ENCODE results near the gene KATNAL1. TPM values are rescaled to one million over a fixed set of nuclear protein-coding genes. Genes with fewer than 3 reads are reported as not detected.
A peak's percentile ranks its signal among the peaks of the same experiment; 100 is the strongest.

KATNAL1 gene
- total RNA-seq, 1 experiment from 2014 or later = 11.2 TPM

DNA sequence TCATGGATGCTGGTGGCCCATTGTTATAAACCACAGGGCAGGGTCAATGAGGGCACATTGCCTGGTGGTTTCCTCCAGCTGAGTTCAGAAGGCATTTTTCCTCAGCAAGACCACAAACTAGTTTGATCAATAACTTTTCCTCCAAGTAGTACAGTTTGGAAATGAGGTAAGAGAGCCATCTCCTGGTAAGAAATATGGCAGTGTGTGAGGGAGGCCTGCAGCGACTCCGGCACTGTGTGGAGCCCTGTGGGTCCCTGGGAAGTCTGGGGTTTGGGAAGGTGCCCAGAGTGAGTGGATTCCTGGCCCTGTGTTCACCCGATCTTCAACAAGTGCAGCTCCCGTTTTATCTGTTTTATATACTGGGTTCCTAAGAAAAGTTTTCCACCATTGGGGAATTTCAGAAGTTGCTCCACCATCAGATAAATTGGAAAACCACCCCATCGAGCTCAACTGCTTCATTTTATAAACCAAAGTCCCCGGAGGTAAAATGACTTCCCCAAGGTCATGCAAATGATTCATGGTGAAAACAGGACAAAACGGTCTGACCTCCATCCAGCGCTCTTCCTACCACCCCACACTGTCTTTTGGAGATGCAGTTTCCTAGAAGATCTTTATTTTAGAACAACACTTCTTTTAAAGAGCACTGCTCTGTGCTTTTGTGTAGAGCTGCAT lies 148.4 kb downstream of the KATNAL1 start:
- Histone ChIP-seq H4K91ac (ENCODE audit: insufficient read length, low read depth, low read length) (no peak overlapping the region), H2BK12ac (ENCODE audit: insufficient read length, low read depth, low read length) (no peak overlapping the region), H3K79me1 (ENCODE audit: insufficient read depth, low read depth, low read length, poor library complexity, severe bottlenecking) (no peaks in the 10 kb centered on the region), H3K4me2 (ENCODE audit: insufficient read depth, insufficient read length, low read length) (no peak overlapping the region), H4K20me1 (ENCODE audit: control insufficient read depth, insufficient read depth, insufficient read length) (no peaks in the 10 kb centered on the region), H3K9ac (ENCODE audit: extremely low read depth, insufficient read length, low read length) (no peak overlapping the region), H2AFZ (ENCODE audit: low read length) (no peak overlapping the region), H3K4me1 (ENCODE audit: insufficient read depth, low read length) (peaks cover 4% of the 10 kb centered on the region; the same call in 1 of the 2 replicates), H3K23me2 (ENCODE audit: insufficient read length, low read depth, low read length, poor library complexity, severe bottlenecking) (no peaks in the 10 kb centered on the region), H3K27me3 (ENCODE audit: insufficient read depth, low read length) (no peaks in the 10 kb centered on the region), H3K9me3 (ENCODE audit: control insufficient read depth, low read depth, low read length) (no peaks in the 10 kb centered on the region), H3K18ac (ENCODE audit: insufficient read length, low read depth, low read length) (no peak overlapping the region), H3K14ac (ENCODE audit: insufficient read depth, low read length) (no peak overlapping the region), H3K27ac (ENCODE audit: insufficient read length, low read depth, low read length) (no peak overlapping the region), H3T11ph (ENCODE audit: low read length) (no peak overlapping the region), H3K79me2 (ENCODE audit: insufficient read depth, low read length) (no peaks in the 10 kb centered on the region), H3K4ac (ENCODE audit: low read depth, low read length) (no peak overlapping the region), H2BK15ac (ENCODE audit: low read depth, low read length) (no peak overlapping the region), H2BK120ac (ENCODE audit: low read depth, low read length, poor library complexity, severe bottlenecking) (no peak overlapping the region), H3K23ac (ENCODE audit: insufficient read length, low read depth, low read length) (no peak overlapping the region), H2BK20ac (ENCODE audit: low read depth, low read length, poor library complexity, severe bottlenecking) (no peak overlapping the region), H2BK5ac (ENCODE audit: insufficient read length, low read length) (no peak overlapping the region), H4K5ac (ENCODE audit: insufficient read length, low read depth, low read length) (no peak overlapping the region), H3K56ac (ENCODE audit: insufficient read length, low read depth, low read length) (no peak overlapping the region), H4K8ac (replicated peaks; ENCODE audit: insufficient read length, low read depth, low read length) (no peak overlapping the region), H2AK5ac (ENCODE audit: insufficient read length, low read length) (no peak overlapping the region)
- peaks cover 16 to 23% of the 10 kb centered on the region in 2 experiments for H3K4me1 Mint-ChIP-seq
- TF ChIP-seq, protein P1, sequence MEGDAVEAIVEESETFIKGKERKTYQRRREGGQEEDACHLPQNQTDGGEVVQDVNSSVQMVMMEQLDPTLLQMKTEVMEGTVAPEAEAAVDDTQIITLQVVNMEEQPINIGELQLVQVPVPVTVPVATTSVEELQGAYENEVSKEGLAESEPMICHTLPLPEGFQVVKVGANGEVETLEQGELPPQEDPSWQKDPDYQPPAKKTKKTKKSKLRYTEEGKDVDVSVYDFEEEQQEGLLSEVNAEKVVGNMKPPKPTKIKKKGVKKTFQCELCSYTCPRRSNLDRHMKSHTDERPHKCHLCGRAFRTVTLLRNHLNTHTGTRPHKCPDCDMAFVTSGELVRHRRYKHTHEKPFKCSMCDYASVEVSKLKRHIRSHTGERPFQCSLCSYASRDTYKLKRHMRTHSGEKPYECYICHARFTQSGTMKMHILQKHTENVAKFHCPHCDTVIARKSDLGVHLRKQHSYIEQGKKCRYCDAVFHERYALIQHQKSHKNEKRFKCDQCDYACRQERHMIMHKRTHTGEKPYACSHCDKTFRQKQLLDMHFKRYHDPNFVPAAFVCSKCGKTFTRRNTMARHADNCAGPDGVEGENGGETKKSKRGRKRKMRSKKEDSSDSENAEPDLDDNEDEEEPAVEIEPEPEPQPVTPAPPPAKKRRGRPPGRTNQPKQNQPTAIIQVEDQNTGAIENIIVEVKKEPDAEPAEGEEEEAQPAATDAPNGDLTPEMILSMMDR (conservative IDR thresholded peaks at IDR 0.05) = peak; percentile 32; the same call in 2 of the 3 replicates
- no peak for DNase-seq
- H3K4me3 Mint-ChIP-seq = no peak overlapping the region; a peak in 1 of 5 replicates
- H3K36me3 Mint-ChIP-seq (ENCODE audit: insufficient read depth in 1 of 3, low read depth in 3 of 3) = peaks cover 2 to 11% (median 4%) of the 10 kb centered on the region in 3 experiments
- peaks cover 8 to 12% of the 10 kb centered on the region in 2 experiments; a peak in 3 of 5 replicates for H3K9me3 Mint-ChIP-seq
- no CpG with 5 or more reads among the region's 8 CpGs for WGBS (ENCODE audit: extremely low coverage, insufficient read length, low lambda C conversion rate)
- H3K27me3 Mint-ChIP-seq (ENCODE audit: low read depth) = no peaks in the 10 kb centered on the region; the same call in 1 of the 2 replicates
- no peak overlapping the region; a peak in 1 of 7 replicates for H3K27ac Mint-ChIP-seq
